Measurements from ENCODE around the gene GRM7.

GRM7 gene

GRCh38 chr3:7211740-7212139 lies 350.8 kb downstream of the GRM7 start:
- no peak overlapping the region for H3K4me3 Mint-ChIP-seq
- H3K27ac Mint-ChIP-seq, result no peak overlapping the region
- ATAC-seq, result no peak
- H3K9me3 Mint-ChIP-seq, result no peaks in the 10 kb centered on the region
- H3K4me1 Mint-ChIP-seq, result no peaks in the 10 kb centered on the region
- no peaks in the 10 kb centered on the region for H3K36me3 Mint-ChIP-seq
- no peaks in the 10 kb centered on the region for H3K27me3 Mint-ChIP-seq

DNA sequence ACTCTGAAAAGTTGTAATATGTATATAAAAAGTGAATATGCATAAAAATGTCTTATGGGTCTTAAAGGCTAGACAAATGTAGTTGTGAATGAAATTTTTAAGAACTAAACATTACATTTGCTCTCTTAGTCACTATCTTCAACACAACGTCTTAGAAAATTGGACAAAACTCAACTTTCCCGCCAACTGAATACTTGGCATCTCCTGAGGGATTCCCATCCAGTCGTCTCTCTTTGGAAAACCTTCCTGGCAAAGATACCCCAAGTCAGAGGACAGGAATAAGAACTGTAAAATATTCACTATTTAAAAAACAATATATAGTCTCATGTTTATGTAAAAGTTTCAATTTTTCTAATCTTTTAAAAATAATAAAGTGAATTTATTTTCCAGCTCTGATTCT lies 354.8 kb downstream of the GRM7 start:
- Mint-ChIP-seq H3K9me3 (no peaks in the 10 kb centered on the region), H3K27me3 (no peaks in the 10 kb centered on the region), H3K4me3 (no peak overlapping the region), H3K4me1 (no peaks in the 10 kb centered on the region), H3K36me3 (no peaks in the 10 kb centered on the region), H3K27ac (no peak overlapping the region)
- ATAC-seq, result no peak

DNA sequence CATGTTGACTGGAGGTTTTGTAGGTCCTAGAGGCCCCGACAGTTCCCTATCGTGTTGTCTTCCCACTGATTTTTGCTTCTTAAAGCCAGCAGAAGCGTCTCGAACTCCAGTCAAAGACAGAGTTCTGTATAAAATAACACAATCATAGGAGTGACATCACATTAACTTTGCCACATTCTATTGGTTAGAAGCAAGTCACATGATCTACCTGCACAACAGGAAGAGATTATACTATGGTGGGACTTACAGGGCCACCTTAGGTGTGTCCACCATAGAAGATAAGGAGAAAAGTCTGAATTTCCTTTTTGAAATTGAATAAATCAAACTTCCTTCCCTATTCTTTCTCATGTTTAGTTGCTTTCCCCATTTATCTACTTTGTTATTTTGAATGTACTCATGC lies 365.5 kb downstream of the GRM7 start:
- Mint-ChIP-seq H3K27me3 (no peaks in the 10 kb centered on the region), H3K27ac (no peak overlapping the region), H3K4me3 (no peak overlapping the region), H3K36me3 (no peaks in the 10 kb centered on the region), H3K9me3 (peaks cover 2% of the 10 kb centered on the region), H3K4me1 (no peaks in the 10 kb centered on the region)
- no peak for ATAC-seq

GRCh38 chr3:7238565-7239295 lies 377.8 kb downstream of the GRM7 start:
- H3K27me3 Mint-ChIP-seq, result no peaks in the 10 kb centered on the region
- H3K4me1 Mint-ChIP-seq, result no peaks in the 10 kb centered on the region
- peaks cover 8% of the 10 kb centered on the region for H3K9me3 Mint-ChIP-seq
- H3K36me3 Mint-ChIP-seq, result no peaks in the 10 kb centered on the region
- no peak overlapping the region for H3K4me3 Mint-ChIP-seq
- no peak overlapping the region for H3K27ac Mint-ChIP-seq
- no peak for ATAC-seq

- no peak for ATAC-seq
- Mint-ChIP-seq H3K9me3 (peaks cover 5% of the 10 kb centered on the region), H3K4me3 (no peak overlapping the region), H3K36me3 (no peaks in the 10 kb centered on the region), H3K27ac (no peak overlapping the region), H3K27me3 (no peaks in the 10 kb centered on the region), H3K4me1 (no peaks in the 10 kb centered on the region)
Observed at GRCh38 chr3:7241584-7242302, 380.8 kb downstream of the GRM7 start.

DNA sequence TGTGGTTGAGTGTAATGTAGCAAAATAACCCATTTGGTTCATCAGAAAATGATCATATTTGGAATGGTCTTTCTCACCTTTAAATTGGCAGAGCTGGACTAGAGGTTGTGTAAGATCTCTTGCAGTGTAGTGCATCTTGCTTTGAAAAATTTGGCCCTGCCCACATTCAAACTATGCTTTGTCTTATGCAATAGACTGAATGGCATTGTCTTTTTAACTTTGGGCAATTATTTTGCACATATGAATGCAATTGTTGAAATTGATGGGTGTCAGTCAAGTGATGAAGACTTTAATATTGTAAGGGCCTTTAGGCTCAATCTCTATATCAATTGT lies 381.4 kb downstream of the GRM7 start:
- Mint-ChIP-seq H3K4me3 (no peak overlapping the region), H3K27ac (no peak overlapping the region), H3K9me3 (peaks cover 5% of the 10 kb centered on the region), H3K27me3 (no peaks in the 10 kb centered on the region), H3K36me3 (no peaks in the 10 kb centered on the region), H3K4me1 (no peaks in the 10 kb centered on the region)
- no peak for ATAC-seq

DNA sequence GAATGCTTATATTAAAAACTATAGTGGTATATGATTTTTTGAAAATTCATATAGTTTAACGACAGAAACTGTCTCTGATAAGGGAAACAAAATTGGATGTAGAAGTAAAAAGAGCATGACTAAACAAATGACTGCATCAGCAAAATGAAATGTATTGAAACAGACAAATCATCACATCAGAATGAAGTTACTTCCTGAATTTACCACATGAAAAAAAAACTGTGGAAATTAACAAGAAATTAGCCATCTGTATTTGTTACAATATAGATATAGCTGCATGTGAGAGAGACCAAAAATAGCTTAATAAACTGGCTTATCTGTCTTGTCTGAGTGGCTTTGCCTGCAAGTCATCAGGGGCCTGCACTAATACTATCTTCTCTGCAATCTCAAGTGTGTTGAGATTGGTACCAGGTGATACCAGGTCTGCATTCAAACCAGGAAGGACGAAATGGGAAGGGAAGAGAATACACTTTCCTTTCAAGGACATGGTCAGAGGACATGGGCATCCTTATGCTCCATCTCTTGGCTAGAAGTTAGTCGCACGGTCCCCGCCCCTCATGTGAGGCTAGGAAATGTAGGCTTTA lies 388.7 kb downstream of the GRM7 start:
- Mint-ChIP-seq H3K27me3 (no peaks in the 10 kb centered on the region), H3K9me3 (peaks cover 3% of the 10 kb centered on the region), H3K27ac (no peak overlapping the region), H3K4me3 (no peak overlapping the region), H3K36me3 (no peaks in the 10 kb centered on the region), H3K4me1 (no peaks in the 10 kb centered on the region)
- no peak for ATAC-seq

DNA sequence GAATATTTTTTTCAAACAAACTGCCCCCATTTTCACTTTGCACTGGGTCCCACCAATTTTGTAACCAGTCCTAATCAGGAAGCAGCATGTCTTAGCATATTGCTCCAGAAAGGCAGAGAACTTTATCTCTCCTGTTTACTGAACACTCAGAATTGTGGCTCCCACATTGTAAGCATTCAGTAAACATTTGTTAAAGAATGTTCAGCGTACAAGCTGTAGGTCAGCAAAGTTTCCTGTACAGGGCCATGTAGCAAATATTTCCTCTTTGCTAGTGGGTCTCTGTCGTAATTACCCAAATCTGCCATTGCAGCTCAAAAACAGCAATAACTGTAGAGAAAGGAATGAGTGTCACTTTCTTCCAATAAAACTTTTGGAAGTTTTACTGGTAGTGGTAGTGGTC lies 393.3 kb downstream of the GRM7 start:
- no peaks in the 10 kb centered on the region for H3K4me1 Mint-ChIP-seq
- no peak overlapping the region for H3K4me3 Mint-ChIP-seq

GRCh38 chr3:7260975-7261374 lies 400.1 kb downstream of the GRM7 start:
- no peak for ATAC-seq
- Mint-ChIP-seq H3K27me3 (no peaks in the 10 kb centered on the region), H3K27ac (no peak overlapping the region), H3K9me3 (peaks cover 4% of the 10 kb centered on the region), H3K4me1 (no peaks in the 10 kb centered on the region), H3K36me3 (no peaks in the 10 kb centered on the region), H3K4me3 (no peak overlapping the region)

More for the DNA sequence above, 393.3 kb downstream of the GRM7 start:
- no peaks in the 10 kb centered on the region for H3K27me3 Mint-ChIP-seq
- H3K36me3 Mint-ChIP-seq, result no peaks in the 10 kb centered on the region
- H3K27ac Mint-ChIP-seq, result no peak overlapping the region
- peaks cover 7% of the 10 kb centered on the region for H3K9me3 Mint-ChIP-seq
- no peak for ATAC-seq

DNA sequence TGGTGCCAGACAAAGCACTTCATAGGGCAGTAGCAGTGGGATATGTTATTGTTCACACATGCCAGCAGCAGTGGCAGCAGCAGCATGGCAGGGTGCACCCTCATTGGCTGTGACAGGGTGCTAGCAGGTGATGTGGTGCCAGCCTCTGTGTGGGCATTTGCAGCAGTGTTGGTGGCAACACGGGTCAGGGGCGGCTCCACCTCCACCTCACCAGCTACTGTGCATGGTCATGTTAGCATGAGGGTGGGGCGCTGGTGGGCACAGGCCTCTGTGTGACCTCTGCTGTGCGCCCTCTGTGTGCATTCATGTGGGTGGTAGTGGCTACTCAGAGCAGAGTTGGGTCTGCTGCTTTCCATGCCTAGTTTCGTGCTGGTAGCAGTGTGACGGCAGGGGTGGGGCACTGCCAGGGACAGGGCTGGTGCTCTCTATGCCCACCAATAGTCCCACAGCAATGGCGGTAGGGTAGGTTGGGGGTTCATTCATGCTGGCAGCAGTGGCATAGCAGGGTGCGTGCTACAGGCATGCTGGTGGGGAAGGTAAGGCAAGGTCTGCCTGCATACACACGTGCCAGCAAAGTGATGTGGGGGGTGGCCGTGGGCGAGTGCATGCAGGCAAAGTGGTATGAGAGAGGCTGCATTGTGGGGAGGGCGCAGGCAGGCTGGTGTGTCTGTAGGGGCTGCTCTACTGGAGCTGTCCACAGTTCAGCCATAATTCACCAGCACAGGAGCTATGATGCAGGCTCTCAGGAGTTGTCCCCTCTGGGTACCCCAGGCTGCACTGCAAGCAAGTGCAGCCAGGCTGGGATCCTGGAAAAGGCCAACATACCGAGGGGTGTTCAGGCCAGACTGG lies 402.7 kb downstream of the GRM7 start:
- H3K27me3 Mint-ChIP-seq, result no peaks in the 10 kb centered on the region
- no peak overlapping the region for H3K4me3 Mint-ChIP-seq
- peaks cover 5% of the 10 kb centered on the region for H3K9me3 Mint-ChIP-seq
- no peaks in the 10 kb centered on the region for H3K4me1 Mint-ChIP-seq
- ATAC-seq, result no peak
- H3K27ac Mint-ChIP-seq, result no peak overlapping the region
- no peaks in the 10 kb centered on the region for H3K36me3 Mint-ChIP-seq

DNA sequence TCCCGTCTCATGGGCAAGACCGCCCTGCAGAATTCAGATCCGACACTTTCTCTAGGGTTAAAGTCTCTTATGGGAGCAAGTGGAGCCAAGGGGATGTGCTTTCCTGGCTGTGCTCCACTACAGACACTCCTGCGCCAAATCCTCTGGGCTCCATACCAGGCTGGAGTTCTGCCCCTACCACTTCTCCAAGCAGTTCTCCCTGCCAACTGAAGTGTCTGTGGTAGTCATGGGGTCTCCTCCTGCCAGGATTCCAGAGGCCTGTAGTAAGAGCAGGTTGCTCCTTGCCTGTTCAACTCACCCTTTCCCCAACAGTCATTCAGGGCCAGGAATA lies 403.2 kb downstream of the GRM7 start:
- Mint-ChIP-seq H3K4me3 (no peak overlapping the region), H3K27me3 (no peaks in the 10 kb centered on the region), H3K4me1 (no peaks in the 10 kb centered on the region), H3K27ac (no peak overlapping the region), H3K9me3 (peaks cover 5% of the 10 kb centered on the region), H3K36me3 (no peaks in the 10 kb centered on the region)
- no peak for ATAC-seq

- Mint-ChIP-seq H3K4me1 (no peaks in the 10 kb centered on the region), H3K27ac (no peak overlapping the region), H3K9me3 (peaks cover 5% of the 10 kb centered on the region), H3K4me3 (no peak overlapping the region), H3K27me3 (no peaks in the 10 kb centered on the region), H3K36me3 (no peaks in the 10 kb centered on the region)
- ATAC-seq, result no peak
Observed at GRCh38 chr3:7265736-7266135, 404.8 kb downstream of the GRM7 start.

DNA sequence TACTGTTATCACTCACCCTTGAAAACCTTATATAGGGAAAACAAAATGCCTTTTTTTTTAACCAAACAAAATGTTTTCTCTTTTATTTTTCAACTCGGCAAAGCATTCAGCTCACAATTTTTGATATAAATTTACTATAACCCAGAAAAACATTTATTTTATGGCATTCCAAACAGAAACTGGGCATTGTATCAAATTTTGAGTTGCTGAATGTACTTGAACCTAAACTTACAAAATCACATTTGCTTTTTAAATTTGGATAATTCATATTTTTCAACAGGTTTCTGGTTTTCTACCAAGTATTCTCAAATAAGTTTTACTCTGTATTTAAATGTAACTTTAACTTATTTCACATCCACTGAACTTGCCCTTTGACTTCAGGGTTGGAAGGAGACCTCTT lies 405.6 kb downstream of the GRM7 start:
- no peak for ATAC-seq
- no peak overlapping the region for H3K4me3 Mint-ChIP-seq
- no peak overlapping the region for H3K27ac Mint-ChIP-seq
- no peaks in the 10 kb centered on the region for H3K4me1 Mint-ChIP-seq
- H3K9me3 Mint-ChIP-seq, result peaks cover 5% of the 10 kb centered on the region
- H3K27me3 Mint-ChIP-seq, result no peaks in the 10 kb centered on the region
- no peaks in the 10 kb centered on the region for H3K36me3 Mint-ChIP-seq

GRCh38 chr3:7270731-7271130 lies 409.8 kb downstream of the GRM7 start:
- H3K9me3 Mint-ChIP-seq, result peaks cover 5% of the 10 kb centered on the region
- no peaks in the 10 kb centered on the region for H3K4me1 Mint-ChIP-seq
- no peak overlapping the region for H3K4me3 Mint-ChIP-seq
- H3K36me3 Mint-ChIP-seq, result no peaks in the 10 kb centered on the region
- H3K27me3 Mint-ChIP-seq, result no peaks in the 10 kb centered on the region
- ATAC-seq, result no peak
- H3K27ac Mint-ChIP-seq, result no peak overlapping the region

- H3K4me1 Mint-ChIP-seq, result no peaks in the 10 kb centered on the region
- no peak overlapping the region for H3K27ac Mint-ChIP-seq
- H3K9me3 Mint-ChIP-seq, result peaks cover 5% of the 10 kb centered on the region
- no peak overlapping the region for H3K4me3 Mint-ChIP-seq
- H3K36me3 Mint-ChIP-seq, result no peaks in the 10 kb centered on the region
- H3K27me3 Mint-ChIP-seq, result no peaks in the 10 kb centered on the region
- ATAC-seq, result no peak
Observed at GRCh38 chr3:7271631-7272030, 410.7 kb downstream of the GRM7 start.
